ENCODE measurements around the gene MBD6.
"Not testable (repeated sequence)": the region's sequence is repeated elsewhere in the genome, so short reads cannot be mapped to it uniquely, and the experiment has no call there.

Gene MBD6

DNA sequence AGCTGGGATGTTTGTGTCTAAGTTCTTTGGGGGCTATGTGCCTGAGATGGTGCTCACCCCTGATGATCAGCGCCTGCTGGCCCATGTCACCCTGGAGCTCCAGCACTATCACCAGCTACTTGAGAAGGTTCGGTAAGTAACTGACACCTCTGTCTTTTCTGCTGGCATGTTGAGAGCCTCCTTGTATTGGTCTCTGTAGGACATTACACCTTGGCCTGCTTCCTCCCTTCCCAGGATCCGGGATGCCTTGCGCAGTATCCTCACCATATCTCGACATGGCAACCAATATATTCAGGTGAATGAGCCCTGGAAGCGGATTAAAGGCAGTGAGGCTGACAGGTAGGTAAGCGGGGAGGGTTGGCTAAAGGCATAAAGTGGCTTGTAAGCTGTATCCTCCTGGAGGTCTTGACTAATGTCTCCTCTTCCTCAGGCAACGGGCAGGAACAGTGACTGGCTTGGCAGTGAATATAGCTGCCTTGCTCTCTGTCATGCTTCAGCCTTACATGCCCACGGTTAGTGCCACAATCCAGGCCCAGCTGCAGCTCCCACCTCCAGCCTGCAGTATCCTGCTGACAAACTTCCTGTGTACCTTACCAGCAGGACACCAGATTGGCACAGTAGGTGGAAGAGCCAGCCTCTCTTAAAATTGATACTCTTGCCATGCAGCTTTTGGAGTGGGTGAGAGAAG is 7.8 kb upstream of the MBD6 start:
- in situ Hi-C loops (cut with HindIII; ENCODE audit: low pct_unique_long_range_greater_than_20kb, low sequenced_read_pairs) = no loop called here
- TF ChIP-seq JUND (IDR thresholded peaks at IDR 0.05; ENCODE audit: low read depth) = no peak
- no peak for DNase-seq (ENCODE audit: low read depth in 1 of 2, low spot score in 1 of 2)

- in situ Hi-C loops (cut with HindIII; ENCODE audit: low pct_unique_long_range_greater_than_20kb, low sequenced_read_pairs) = no loop called here
- TF ChIP-seq JUND (IDR thresholded peaks at IDR 0.05; ENCODE audit: low read depth) = no peak
- no peak for DNase-seq (ENCODE audit: low read depth in 1 of 2, low spot score in 1 of 2)
These were observed 7.2 kb upstream of the MBD6 start for GRCh38 chr12:57515408-57515933.

- in situ Hi-C loops (cut with HindIII; ENCODE audit: low pct_unique_long_range_greater_than_20kb, low sequenced_read_pairs) = no loop called here
- no peak for TF ChIP-seq JUND (IDR thresholded peaks at IDR 0.05; ENCODE audit: low read depth)
- no peak for DNase-seq (ENCODE audit: low read depth in 1 of 2, low spot score in 1 of 2)
These were observed 6.6 kb upstream of the MBD6 start for GRCh38 chr12:57515934-57516541.

DNA sequence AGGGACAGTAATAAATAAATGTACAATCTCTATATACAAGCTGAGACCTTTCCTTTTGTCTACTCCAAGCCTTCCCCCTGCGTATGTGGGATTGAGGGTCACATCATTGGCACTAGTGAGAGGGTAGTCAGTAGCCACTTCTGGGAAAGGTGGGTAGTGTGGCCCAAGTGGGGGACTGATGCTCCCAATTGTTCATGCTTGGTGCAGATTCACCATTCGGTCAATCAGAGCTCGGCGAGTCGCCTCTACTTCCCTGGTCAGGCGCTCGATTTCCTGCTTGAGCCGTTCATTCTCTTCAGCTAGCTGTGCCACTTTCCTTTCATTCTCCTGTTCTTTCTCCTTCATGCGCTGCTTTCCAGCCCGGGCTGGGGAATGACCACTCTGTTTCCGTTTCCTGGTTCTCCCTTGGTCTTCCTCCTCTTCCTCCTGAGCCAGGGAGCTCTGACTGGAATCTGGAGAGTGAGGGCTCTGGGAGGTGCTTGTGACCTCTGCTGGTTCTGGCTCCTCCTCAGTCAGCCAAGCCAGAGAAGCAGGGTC is 5.9 kb upstream of the MBD6 start:
- no peak for TF ChIP-seq JUND (IDR thresholded peaks at IDR 0.05; ENCODE audit: low read depth)
- in situ Hi-C loops (cut with HindIII; ENCODE audit: low pct_unique_long_range_greater_than_20kb, low sequenced_read_pairs) = no loop called here
- no peak for DNase-seq (ENCODE audit: low read depth in 1 of 2, low spot score in 1 of 2)

- in situ Hi-C loops (cut with HindIII; ENCODE audit: low pct_unique_long_range_greater_than_20kb, low sequenced_read_pairs) = no loop called here
- no peak for TF ChIP-seq JUND (IDR thresholded peaks at IDR 0.05; ENCODE audit: low read depth)
- DNase-seq (ENCODE audit: low read depth in 1 of 2, low spot score in 1 of 2) = no peak
These were observed 5.4 kb upstream of the MBD6 start for GRCh38 chr12:57517187-57517586.

GRCh38 chr12:57517718-57518117 is 4.9 kb upstream of the MBD6 start:
- in situ Hi-C loops (cut with HindIII; ENCODE audit: low pct_unique_long_range_greater_than_20kb, low sequenced_read_pairs); DNase-seq (ENCODE audit: low read depth in 1 of 2, low spot score in 1 of 2): not testable (repeated sequence)

- TF ChIP-seq JUND (IDR thresholded peaks at IDR 0.05; ENCODE audit: low read depth) = no peak
- in situ Hi-C loops (cut with HindIII; ENCODE audit: low pct_unique_long_range_greater_than_20kb, low sequenced_read_pairs) = no loop called here
- no peak for DNase-seq (ENCODE audit: low read depth in 1 of 2, low spot score in 1 of 2)
These were observed 4.3 kb upstream of the MBD6 start for GRCh38 chr12:57518176-57518919.

DNA sequence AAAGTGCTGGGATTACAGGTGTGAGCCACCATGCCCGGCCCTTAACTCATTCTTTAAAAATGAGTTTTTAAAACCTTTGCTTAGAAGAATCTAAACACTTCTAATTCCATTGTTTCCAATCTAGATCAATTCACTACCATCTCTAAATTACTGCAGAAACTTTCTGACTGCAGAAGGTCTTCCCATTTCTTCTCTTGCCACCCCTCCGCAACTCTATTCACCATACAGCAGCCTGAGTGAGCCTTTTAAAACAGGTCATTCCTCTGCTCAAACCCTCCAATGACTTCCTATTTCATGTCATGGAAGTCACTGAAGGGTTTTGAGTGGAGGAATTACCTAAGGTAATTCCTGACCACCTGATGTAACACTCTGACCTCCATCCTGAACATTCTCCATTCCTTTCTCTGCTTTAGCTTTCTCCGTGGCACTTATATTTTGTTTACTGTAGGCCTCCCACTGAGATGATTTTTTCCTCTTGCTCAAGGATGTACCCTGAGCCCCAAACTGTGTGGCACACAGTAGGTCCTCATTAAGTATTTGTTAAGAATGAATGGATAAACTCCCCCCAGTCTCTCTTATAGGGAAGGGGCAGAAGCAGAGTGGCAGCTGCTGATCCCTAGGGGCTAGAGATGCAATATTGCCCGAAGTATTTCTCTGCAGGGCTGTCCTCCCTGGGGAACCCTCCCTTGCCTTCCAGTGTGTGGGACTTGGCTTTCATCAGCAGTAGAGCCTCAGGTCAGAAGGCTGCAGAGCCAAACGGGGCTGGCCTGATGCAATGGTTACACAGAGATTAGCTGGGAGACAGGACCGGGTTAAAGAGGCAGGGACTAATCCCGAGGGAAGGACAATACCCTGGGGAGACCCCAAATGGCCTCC is 3.5 kb upstream of the MBD6 start:
- TF ChIP-seq JUND (IDR thresholded peaks at IDR 0.05; ENCODE audit: low read depth) = no peak
- DNase-seq (ENCODE audit: low read depth in 1 of 2, low spot score in 1 of 2) = peak in 1 of 2 experiments; percentile 57
- in situ Hi-C loops (cut with HindIII; ENCODE audit: low pct_unique_long_range_greater_than_20kb, low sequenced_read_pairs) = no loop called here

GRCh38 chr12:57519796-57520052 is 2.9 kb upstream of the MBD6 start:
- no peak for DNase-seq (ENCODE audit: low read depth in 1 of 2, low spot score in 1 of 2)
- in situ Hi-C loops (cut with HindIII; ENCODE audit: low pct_unique_long_range_greater_than_20kb, low sequenced_read_pairs) = no loop called here
- no peak for TF ChIP-seq JUND (IDR thresholded peaks at IDR 0.05; ENCODE audit: low read depth)

- TF ChIP-seq JUND (IDR thresholded peaks at IDR 0.05; ENCODE audit: low read depth) = peak; percentile 23; the same call in 1 of the 2 replicates
- peak; percentile 92 to 100 for DNase-seq (ENCODE audit: low read depth in 1 of 2, low spot score in 1 of 2)
- in situ Hi-C loops (cut with HindIII; ENCODE audit: low pct_unique_long_range_greater_than_20kb, low sequenced_read_pairs) = no loop called here
These were observed 2.4 kb upstream of the MBD6 start, which contains the start of gene DDIT3 for GRCh38 chr12:57520053-57520818. Gene DDIT3, minus strand, starts transcription at chr12:57520514. Its CDS starts 3,108 bp downstream, at chr12:57517406.

DNA sequence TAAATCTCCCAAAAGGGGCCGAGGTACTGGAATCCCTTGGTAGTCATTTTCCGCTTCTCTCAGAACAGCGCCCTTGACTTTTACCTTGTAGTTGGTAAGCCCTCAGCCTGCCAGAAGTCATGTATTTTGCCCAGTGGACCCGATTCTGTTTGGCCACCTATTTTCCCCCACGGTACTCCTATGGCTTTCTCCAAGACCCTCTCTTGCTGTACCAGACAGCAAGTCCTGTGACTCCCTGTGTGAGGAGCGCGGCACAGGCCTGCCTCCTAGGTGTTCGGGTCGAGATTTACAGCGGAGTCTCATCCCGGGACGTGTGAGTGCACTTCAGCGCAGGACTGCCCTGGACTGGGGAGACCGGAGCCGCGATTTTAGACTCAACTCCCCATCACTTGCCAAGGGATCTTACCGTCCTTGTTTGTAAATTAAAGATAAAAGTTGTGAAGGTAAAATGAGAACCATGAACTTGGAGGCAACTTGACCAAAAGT is 1.1 kb upstream of the MBD6 start:
- in situ Hi-C loops (cut with HindIII; ENCODE audit: low pct_unique_long_range_greater_than_20kb, low sequenced_read_pairs) = no loop called here
- no peak for TF ChIP-seq JUND (IDR thresholded peaks at IDR 0.05; ENCODE audit: low read depth)
- peak; percentile 58 to 88 for DNase-seq (ENCODE audit: low read depth in 1 of 2, low spot score in 1 of 2)

Data from T47D (cell line).